Measurements from ENCODE around the gene USP11. TPM values are rescaled to one million over a fixed set of nuclear protein-coding genes. Genes with fewer than 3 reads are reported as not detected.

Gene USP11
- total and polyA plus RNA-seq, 2 of the 8 experiments (the other 6 are each of a cell fraction or from before 2014, with no cell fraction given) = 40.9 to 84.0 TPM

- Histone ChIP-seq H2AK5ac (ENCODE audit: low read depth, low read length) (no peak overlapping the region), H3K4ac (replicated peaks; ENCODE audit: insufficient read length, low read depth, low read length) (no peak overlapping the region)
- no peak for FAIRE-seq
Observed at GRCh38 chrX:47191331-47191730, 41.5 kb upstream of the USP11 start.

More at GRCh38 chrX:47191331-47191730, 41.5 kb upstream of the USP11 start:
- no peak overlapping the region; the same call in 1 of the 2 replicates for H2BK5ac ChIP-seq (ENCODE audit: low read depth, low read length)
- POLR2A ChIA-PET (ENCODE audit: partially characterized antibody) = interaction anchor here (0.6 to 2.0 kb wide), 9 partner anchors 27 to 191 kb away, joined by 3 to 13 read pairs (median 3); partner anchors contain the start of genes CDK16, NDUFB11, RBM10 and USP11
- H4K5ac ChIP-seq (ENCODE audit: insufficient read length, low read depth, low read length) = no peak overlapping the region
- H3K4me1 ChIP-seq (replicated peaks in 1 of 4; ENCODE audit: control insufficient read depth in 3 of 4, insufficient read depth in 4 of 4, low read length in 3 of 4) = peaks cover 0 to 13% (median 5%) of the 10 kb centered on the region in 4 experiments; a peak in 6 of 7 replicates
- peaks cover 12 to 24% of the 10 kb centered on the region in 2 experiments; a peak in 3 of 4 replicates for H3K79me2 ChIP-seq (ENCODE audit: control insufficient read depth in 1 of 2, insufficient read depth in 2 of 2, low read length in 2 of 2)
- peaks cover 2% of the 10 kb centered on the region; the same call in 1 of the 2 replicates for H3K23me2 ChIP-seq (ENCODE audit: low read depth, low read length)
- no peak overlapping the region for H3K27ac ChIP-seq (ENCODE audit: low read depth, low read length)
- H3K9me3 ChIP-seq (ENCODE audit: insufficient read depth in 2 of 2, low read depth in 1 of 2, low read length in 1 of 2) = no peaks in the 10 kb centered on the region
- H3K9ac ChIP-seq (replicated peaks in 1 of 4; ENCODE audit: extremely low read depth in 1 of 4, low read depth in 3 of 4, low read length in 3 of 4) = peak overlapping the region in 2 of 4 experiments; percentile 47 to 54; a peak in 3 of 7 replicates
- CTCF ChIA-PET (ENCODE audit: partially characterized antibody) = no interaction called here
- TF ChIP-seq PHF8 (conservative IDR thresholded peaks at IDR 0.05; ENCODE audit: low read depth, low read length) (0 out of 2 replicates have a peak, but pooled peaks have one; percentile 9), GTF2F1 (IDR thresholded peaks at IDR 0.05; ENCODE audit: borderline replicate concordance, low read depth, low read length) (no peak)
- no peak overlapping the region for H2BK20ac ChIP-seq (ENCODE audit: low read length)
- H2BK15ac ChIP-seq (ENCODE audit: low read length) = no peak overlapping the region
- H4K20me1 ChIP-seq (replicated peaks in 1 of 2; ENCODE audit: control insufficient read depth in 1 of 2, insufficient read depth in 2 of 2, low read length in 2 of 2) = peaks cover 4 to 13% of the 10 kb centered on the region in 2 experiments
- H3K4me2 ChIP-seq (ENCODE audit: insufficient read depth in 1 of 2, low read depth in 2 of 2, low read length in 2 of 2) = peak overlapping the region; percentile 83 to 93
- H4K91ac ChIP-seq (replicated peaks; ENCODE audit: insufficient read length, low read length) = no peak overlapping the region
- no peak overlapping the region; the same call in 1 of the 2 replicates for H2AFZ ChIP-seq (ENCODE audit: low read length)
- H4K8ac ChIP-seq (ENCODE audit: extremely low read depth, insufficient read depth, low read length) = no peak overlapping the region
- no peak overlapping the region for H2BK12ac ChIP-seq (ENCODE audit: low read depth, low read length)
- peak in 1 of 2 experiments; percentile 49 for DNase-seq (ENCODE audit: low read depth in 1 of 2, low spot score in 2 of 2)
- H2BK120ac ChIP-seq (replicated peaks; ENCODE audit: low read depth, low read length) = no peak overlapping the region
- H3K18ac ChIP-seq (ENCODE audit: extremely low read depth, low read length) = no peak overlapping the region
- no peaks in the 10 kb centered on the region for H3K79me1 ChIP-seq (ENCODE audit: low read depth, low read length)
- peaks cover 0 to 8% (median 4%) of the 10 kb centered on the region in 4 experiments; a peak in 4 of 8 replicates for H3K36me3 ChIP-seq (ENCODE audit: control insufficient read depth in 2 of 4, insufficient read depth in 4 of 4, low read length in 3 of 4)
- H3K56ac ChIP-seq (replicated peaks; ENCODE audit: insufficient read length, low read depth, low read length) = no peak overlapping the region
- H3K14ac ChIP-seq (ENCODE audit: insufficient read length) = no peak overlapping the region
- no peak overlapping the region for H3K23ac ChIP-seq (ENCODE audit: insufficient read length)
- peak overlapping the region; percentile 40 to 86 (median 54) for H3K4me3 ChIP-seq (ENCODE audit: extremely low read depth in 1 of 4, insufficient read depth in 2 of 4, low read depth in 3 of 4, low read length in 4 of 4)
- 0% methylated on average over 24 of the region's 26 CpGs; no CpG with 5 or more reads in 1 of the 2 experiments for WGBS, 2 experiments (ENCODE audit: extremely low coverage in 1 of 2, insufficient coverage in 1 of 2, insufficient read length in 1 of 2, insufficient replicate concordance in 2 of 2, low coverage in 1 of 2, low lambda C conversion rate in 2 of 2, missing lambda C conversion rate in 1 of 2)
- H3K27me3 ChIP-seq (replicated peaks in 1 of 4; ENCODE audit: control insufficient read depth in 3 of 4, extremely low read depth in 1 of 4, insufficient read depth in 3 of 4, low read length in 3 of 4) = no peaks in the 10 kb centered on the region

Data from H1 (cell line).